ENCODE measurements around the gene CD3E. TPM values are rescaled to one million over a fixed set of nuclear protein-coding genes. Genes with fewer than 3 reads are reported as not detected.

CD3E gene
- total RNA-seq, 1 experiment from 2014 or later: not detected

GRCh38 chr11:118322721-118323120, 18.2 kb downstream of the CD3E start:
- no peak for DNase-seq (ENCODE audit: low read depth)

DNA sequence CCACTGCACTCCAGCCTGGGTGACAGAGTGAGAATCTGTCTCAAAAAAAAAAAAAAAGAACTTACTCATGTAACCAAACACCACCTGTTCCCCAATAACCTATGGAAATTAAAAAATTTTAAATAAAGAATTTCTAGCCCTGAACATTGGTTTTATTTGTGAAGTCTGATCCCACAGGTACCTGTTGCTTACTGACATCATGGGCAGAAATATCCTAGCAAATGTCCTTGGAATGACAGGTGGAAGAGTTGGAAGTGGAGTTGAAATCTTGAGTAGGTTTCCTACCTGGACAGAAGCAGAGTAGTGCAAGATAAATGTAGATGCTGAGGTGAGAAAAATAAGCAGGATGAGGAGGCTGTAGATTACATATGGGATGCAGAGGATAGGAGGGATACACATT, 20.8 kb downstream of the CD3E start:
- DNase-seq (ENCODE audit: low read depth): no peak

DNA sequence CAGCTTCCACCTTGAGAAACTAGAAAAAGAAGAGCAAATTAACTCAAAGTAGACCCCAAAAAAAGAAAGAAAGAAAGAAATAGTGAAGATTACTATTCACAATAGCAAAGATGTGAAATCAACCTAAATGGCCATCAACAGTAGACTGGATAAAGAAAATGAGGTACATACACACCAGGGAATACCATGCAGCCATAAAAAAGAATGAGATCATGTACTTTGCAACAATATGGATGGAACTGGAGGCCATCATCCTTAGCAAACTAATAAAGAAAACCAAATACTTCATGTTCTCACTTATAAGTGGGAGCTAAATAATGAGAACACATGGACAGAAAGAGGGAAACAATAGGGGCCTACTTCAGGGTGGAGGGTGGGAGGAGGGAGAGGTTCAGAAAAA, 24.2 kb downstream of the CD3E start:
- DNase-seq (ENCODE audit: low read depth): no peak

GRCh38 chr11:118334745-118335144, 30.2 kb downstream of the CD3E start:
- DNase-seq (ENCODE audit: low read depth): no peak

- peak; percentile 55 for DNase-seq (ENCODE audit: low read depth)
These were observed 34.1 kb downstream of the CD3E start for GRCh38 chr11:118338637-118339061.

DNA sequence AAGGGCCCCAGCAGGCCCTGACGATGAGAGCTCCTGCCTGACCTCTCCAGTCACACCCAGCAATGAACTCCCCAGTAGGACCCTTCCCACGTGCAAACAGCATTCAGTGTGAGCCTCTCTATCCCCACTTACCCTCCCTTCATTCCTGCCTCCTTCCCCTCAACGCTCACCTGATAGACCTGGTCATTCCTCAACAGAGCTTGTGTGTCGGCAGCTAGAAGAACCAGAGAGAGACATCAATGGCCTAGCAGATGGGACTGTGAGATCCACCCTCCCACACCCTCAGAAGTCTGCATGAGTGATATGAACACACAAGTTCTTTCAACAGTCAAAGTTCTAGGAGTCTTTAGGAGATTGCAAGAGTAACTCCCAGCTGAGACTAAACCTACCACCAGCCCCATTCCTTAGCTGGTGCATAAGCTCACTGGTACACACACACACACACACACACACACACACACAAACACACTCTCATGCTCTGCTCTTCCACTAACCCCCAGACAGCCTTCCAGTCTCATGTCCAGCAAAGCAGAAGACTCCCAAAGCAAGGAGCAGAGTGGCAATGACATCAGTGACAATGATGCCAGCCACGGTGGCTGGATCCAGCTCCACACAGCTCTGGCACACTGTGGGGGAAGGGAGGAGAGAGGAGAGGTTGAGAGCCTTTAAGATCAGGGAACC, 34.9 kb downstream of the CD3E start:
- no peak for DNase-seq (ENCODE audit: low read depth)

GRCh38 chr11:118340449-118340848, 35.9 kb downstream of the CD3E start:
- no peak for DNase-seq (ENCODE audit: low read depth)

DNA sequence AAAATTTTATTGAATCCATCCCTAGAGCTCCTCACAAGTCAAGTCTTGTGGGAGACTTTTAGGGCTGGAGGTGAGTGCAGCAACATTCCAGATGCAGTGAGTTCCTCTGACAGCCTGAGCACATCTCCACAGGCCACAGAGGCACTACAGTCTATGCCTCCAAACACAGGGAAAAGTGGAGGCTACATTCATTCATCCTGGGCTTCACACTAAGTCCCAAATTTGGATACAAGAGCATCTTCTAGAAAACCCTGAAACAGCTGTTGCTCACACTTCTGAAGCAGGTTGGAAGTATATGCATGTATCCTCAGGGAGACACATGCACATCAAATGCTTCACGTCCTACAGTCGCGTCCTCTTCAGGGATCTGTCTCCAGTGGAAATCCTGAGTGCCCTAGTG, 36.7 kb downstream of the CD3E start:
- DNase-seq (ENCODE audit: low read depth): no peak

- no peak for DNase-seq (ENCODE audit: low read depth)
These were observed 37.4 kb downstream of the CD3E start for GRCh38 chr11:118341815-118342489.

DNA sequence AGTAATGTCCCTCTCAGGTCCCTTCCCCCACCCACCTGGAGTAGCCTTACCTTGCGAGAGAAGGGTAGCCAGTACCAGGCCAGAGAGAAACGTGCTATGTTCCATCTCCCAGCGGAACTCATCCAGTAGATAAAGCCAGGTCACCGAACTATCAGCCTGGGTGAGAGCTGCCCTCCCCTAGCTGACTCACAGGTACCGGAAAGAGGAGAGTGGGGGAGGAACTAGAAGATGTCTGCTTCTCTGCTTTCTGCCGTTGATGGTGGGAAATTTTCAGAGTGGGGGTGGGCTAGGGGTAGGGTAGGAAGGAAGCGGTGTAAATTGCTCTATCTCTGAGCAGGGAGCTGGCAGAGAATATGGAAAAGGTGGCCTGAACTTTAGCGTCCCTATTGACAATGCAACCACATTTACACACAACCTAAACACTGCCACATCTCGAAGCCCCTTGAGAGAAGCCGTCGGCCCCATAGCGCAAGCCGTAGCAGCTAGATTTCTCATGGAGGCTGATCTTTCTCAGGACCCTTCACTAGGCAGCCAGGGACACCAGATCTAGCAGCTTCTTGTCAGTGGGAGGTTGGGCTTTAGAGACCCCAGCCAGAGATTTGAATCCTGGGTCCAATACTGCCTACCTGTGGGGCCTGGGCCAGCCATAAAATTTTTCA, 38.1 kb downstream of the CD3E start, which contains the start of gene CD3D:
CD3D (minus strand) TSS at position 203 of the 659 bp plus-strand sequence; CDS start at position 105, 98 bp downstream.
- no peak for DNase-seq (ENCODE audit: low read depth)

DNA sequence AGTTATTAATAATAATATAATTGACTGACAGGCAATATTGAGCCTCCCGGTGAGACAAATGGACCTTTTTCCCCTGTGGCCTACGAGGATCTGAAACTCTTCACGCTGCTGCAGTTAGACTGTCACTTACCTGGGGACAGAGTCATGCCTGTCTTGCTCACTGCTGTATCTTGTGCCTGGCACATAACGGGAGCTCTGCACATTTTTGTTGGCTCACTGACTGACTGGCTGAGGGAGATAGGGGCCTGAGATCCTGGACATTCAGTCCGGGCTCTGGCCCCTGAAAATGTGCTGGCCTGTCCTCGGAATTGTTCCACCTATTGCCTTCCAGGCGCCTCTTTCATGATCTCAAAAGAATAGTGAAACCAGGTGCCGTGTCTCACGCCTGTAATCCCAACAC, 38.7 kb downstream of the CD3E start:
- no peak for DNase-seq (ENCODE audit: low read depth)

GRCh38 chr11:118343981-118344515, 39.5 kb downstream of the CD3E start, which contains the start of gene CD3G:
CD3G (plus strand) TSS chr11:118344344; CDS start chr11:118344424, 80 bp downstream.
- DNase-seq (ENCODE audit: low read depth): no peak

DNA sequence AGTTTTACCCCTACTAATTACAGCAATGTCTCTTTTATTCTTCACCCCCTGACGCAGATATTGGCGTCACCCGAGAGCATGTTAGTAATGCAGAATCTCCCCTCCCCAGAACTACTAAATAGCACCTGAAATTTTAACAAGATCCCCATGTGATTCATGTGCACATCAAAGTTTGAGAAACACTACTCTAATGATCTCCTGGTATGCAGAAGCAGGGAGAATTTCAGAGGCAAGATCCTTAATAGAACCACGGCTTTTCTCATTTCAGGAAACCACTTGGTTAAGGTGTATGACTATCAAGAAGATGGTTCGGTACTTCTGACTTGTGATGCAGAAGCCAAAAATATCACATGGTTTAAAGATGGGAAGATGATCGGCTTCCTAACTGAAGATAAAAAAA, 44.9 kb downstream of the CD3E start:
- DNase-seq (ENCODE audit: low read depth): no peak

- peak; percentile 34 for DNase-seq (ENCODE audit: low read depth)
These were observed 48.7 kb downstream of the CD3E start for GRCh38 chr11:118353084-118353710.

GRCh38 chr11:118358071-118358470, 53.5 kb downstream of the CD3E start:
- no peak for DNase-seq (ENCODE audit: low read depth)

- DNase-seq (ENCODE audit: low read depth): peak; percentile 91
These were observed 54.9 kb downstream of the CD3E start, which contains the start of gene UBE4A for GRCh38 chr11:118359295-118359958. UBE4A (plus strand) TSS chr11:118359600; CDS start chr11:118365081, 5,481 bp downstream.

- DNase-seq (ENCODE audit: low read depth): no peak
These were observed 60.6 kb downstream of the CD3E start for GRCh38 chr11:118364956-118365615.
